ENCODE data around the gene JADE3.

JADE3 gene

GRCh38 chrX:47068214-47068613, 156.0 kb downstream of the JADE3 start:
- TF ChIP-seq CTCF (IDR thresholded peaks at IDR 0.05; ENCODE audit: low read depth, low read length), result no peak
- in situ Hi-C loops (cut with HindIII; ENCODE audit: low sequenced_read_pairs), result no loop called here
- DNase-seq (ENCODE audit: low read depth, low spot score), result no peak
- H3K4me3 ChIP-seq (ENCODE audit: low read depth, low read length), result no peak overlapping the region

GRCh38 chrX:47068720-47069119, 156.5 kb downstream of the JADE3 start:
- no peak for TF ChIP-seq CTCF (IDR thresholded peaks at IDR 0.05; ENCODE audit: low read depth, low read length)
- in situ Hi-C loops (cut with HindIII; ENCODE audit: low sequenced_read_pairs), result no loop called here
- DNase-seq (ENCODE audit: low read depth, low spot score), result no peak
- no peak overlapping the region for H3K4me3 ChIP-seq (ENCODE audit: low read depth, low read length)

DNA sequence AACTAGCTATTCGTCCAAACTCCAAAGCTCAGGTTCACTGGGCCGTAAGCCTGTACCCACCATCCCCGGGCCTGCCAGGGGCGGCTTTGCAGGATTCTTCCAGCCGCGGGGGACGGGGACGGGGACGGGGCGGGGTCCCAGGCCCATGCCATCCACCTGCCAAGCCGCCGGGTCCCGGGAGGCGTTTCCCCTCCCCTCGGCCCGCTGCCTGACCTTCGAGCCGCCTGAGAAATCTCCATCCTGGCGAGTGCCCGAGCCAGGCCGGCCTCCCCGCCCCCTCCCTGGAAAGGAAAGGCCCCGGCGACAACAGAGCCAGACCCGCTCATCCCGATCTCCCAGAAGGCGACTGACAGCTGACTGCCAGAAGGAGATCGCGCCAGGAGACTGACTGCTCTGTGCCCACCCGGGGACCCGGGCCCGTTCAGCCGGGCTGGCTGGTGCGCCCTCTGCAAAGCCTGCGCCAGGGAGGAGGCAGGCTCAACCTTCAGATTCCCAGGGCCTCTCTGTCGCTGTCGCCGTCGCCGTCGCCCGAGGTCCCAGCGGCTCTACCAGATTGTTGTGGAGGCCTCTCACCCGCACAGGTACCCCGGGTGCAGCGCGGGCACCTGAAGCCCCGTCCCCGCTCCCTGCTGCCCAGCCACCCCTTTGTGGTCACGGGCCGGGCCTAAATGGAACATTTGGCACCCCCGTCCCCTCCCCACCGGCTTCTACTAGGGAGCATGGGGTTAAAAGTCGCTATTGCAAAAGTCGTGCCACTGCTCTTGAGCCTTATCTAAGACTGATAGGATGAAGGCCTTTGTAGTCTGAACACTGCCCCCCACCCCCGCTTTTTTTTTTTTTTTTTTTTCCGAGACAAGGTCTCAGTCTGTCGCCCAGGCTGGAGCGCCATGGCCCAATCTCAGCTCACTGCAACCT, 166.2 kb downstream of the JADE3 start, which contains the start of gene RGN:
RGN (plus strand) TSS at position 315 of the 915 bp plus-strand sequence. CDS start 2,702 bp downstream, outside the sequence.
- H3K4me3 ChIP-seq (ENCODE audit: low read depth, low read length), result peak within 1 kb of the TSS; percentile 15

DNA sequence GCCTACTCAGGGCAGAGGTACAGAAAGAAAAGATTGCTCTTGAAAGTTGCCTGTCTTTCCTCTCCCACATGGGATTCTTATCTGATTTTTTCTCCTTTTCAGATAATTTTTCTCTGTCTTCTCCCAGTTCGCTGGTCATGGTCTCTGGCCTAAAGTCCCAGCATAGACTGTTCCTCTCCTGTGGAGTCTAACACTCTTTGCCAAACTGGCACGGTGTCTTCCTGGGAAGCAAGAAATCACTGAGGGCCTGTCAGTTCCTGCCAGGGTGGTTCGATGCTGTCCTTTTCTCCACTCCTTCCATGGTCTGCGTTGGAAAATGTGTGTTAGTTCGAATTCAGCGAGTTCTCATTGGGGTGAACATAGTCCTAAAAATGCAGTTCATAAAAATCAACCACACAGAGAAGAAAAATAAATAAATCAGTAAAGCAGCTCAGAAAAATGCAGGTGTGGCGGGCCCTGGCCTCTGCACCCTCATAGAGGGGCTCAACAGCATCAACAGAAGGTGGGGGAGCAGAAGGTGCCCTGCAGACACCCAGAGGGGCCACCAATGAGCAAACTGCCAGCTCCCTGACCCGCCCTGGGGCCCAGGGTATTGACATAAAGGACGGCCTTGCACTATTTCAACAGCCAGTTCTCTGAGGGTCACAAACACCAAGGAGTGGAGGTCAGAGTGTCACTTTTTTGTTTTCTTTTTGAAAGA, 168.1 kb downstream of the JADE3 start:
- no peak for TF ChIP-seq CTCF (IDR thresholded peaks at IDR 0.05; ENCODE audit: low read depth, low read length)
- in situ Hi-C loops (cut with HindIII; ENCODE audit: low sequenced_read_pairs), result no loop called here
- H3K4me3 ChIP-seq (ENCODE audit: low read depth, low read length), result no peak overlapping the region
- no peak for DNase-seq (ENCODE audit: low read depth, low spot score)

More for the DNA sequence above, 166.2 kb downstream of the JADE3 start, which contains the start of gene RGN:
- no peak for DNase-seq (ENCODE audit: low read depth, low spot score)
- no peak for TF ChIP-seq CTCF (IDR thresholded peaks at IDR 0.05; ENCODE audit: low read depth, low read length)
- in situ Hi-C loops (cut with HindIII; ENCODE audit: low sequenced_read_pairs), result no loop called here

GRCh38 chrX:47080915-47081236, 168.7 kb downstream of the JADE3 start:
- no peak for DNase-seq (ENCODE audit: low read depth, low spot score)
- H3K4me3 ChIP-seq (ENCODE audit: low read depth, low read length), result no peak overlapping the region
- in situ Hi-C loops (cut with HindIII; ENCODE audit: low sequenced_read_pairs), result no loop called here
- no peak for TF ChIP-seq CTCF (IDR thresholded peaks at IDR 0.05; ENCODE audit: low read depth, low read length)

- in situ Hi-C loops (cut with HindIII; ENCODE audit: low sequenced_read_pairs), result no loop called here
- TF ChIP-seq CTCF (IDR thresholded peaks at IDR 0.05; ENCODE audit: low read depth, low read length), result no peak
- H3K4me3 ChIP-seq (ENCODE audit: low read depth, low read length), result no peak overlapping the region
- DNase-seq (ENCODE audit: low read depth, low spot score), result peak; percentile 14
Observed at GRCh38 chrX:47091149-47091775, 179.0 kb downstream of the JADE3 start.

Measured in astrocyte of the spinal cord (primary cell).